GM19240 (cell line): ENCODE measurements around the gene MICOS13.

Experiments used
- DNase-seq: peaks from one replicate; pipeline ENCODE4 v3.0.0; 2011; ENCODE audit warnings: low spot score; ENCODE audit not compliant: insufficient read length

MICOS13 gene

GRCh38 chr19:5667751-5668271 is 12.5 kb downstream of the MICOS13 start:
- no peak for DNase-seq

GRCh38 chr19:5666921-5667610 is 13.2 kb downstream of the MICOS13 start:
- DNase-seq: no peak

- no peak for DNase-seq
Observed at GRCh38 chr19:5665781-5666513, 14.4 kb downstream of the MICOS13 start.

- DNase-seq: no peak
Observed at GRCh38 chr19:5664515-5664914, 15.8 kb downstream of the MICOS13 start.

- DNase-seq: no peak
Observed at GRCh38 chr19:5663904-5664303, 16.4 kb downstream of the MICOS13 start.

GRCh38 chr19:5661483-5661882 is 18.8 kb downstream of the MICOS13 start:
- no peak for DNase-seq

GRCh38 chr19:5655412-5655811 is 24.9 kb downstream of the MICOS13 start:
- DNase-seq: no peak

- no peak for DNase-seq
Observed at GRCh38 chr19:5654931-5655330, 25.4 kb downstream of the MICOS13 start.

GRCh38 chr19:5652261-5652660 is 28.1 kb downstream of the MICOS13 start:
- no peak for DNase-seq

GRCh38 chr19:5651361-5651760 is 29.0 kb downstream of the MICOS13 start:
- DNase-seq: no peak

- DNase-seq: no peak
Observed at GRCh38 chr19:5648464-5648863, 31.9 kb downstream of the MICOS13 start.

- no peak for DNase-seq
Observed at GRCh38 chr19:5646703-5647102, 33.6 kb downstream of the MICOS13 start.

GRCh38 chr19:5645409-5645808 is 34.9 kb downstream of the MICOS13 start:
- no peak for DNase-seq

GRCh38 chr19:5644037-5644436 is 36.3 kb downstream of the MICOS13 start:
- DNase-seq: no peak

GRCh38 chr19:5643060-5643459 is 37.3 kb downstream of the MICOS13 start:
- DNase-seq: no peak

GRCh38 chr19:5642204-5642603 is 38.1 kb downstream of the MICOS13 start:
- DNase-seq: no peak

GRCh38 chr19:5641171-5641570 is 39.1 kb downstream of the MICOS13 start:
- DNase-seq: no peak

- DNase-seq: no peak
Observed at GRCh38 chr19:5637971-5638370, 42.3 kb downstream of the MICOS13 start.

- DNase-seq: no peak
Observed at GRCh38 chr19:5635427-5635826, 44.9 kb downstream of the MICOS13 start.

- no peak for DNase-seq
Observed at GRCh38 chr19:5632657-5633056, 47.7 kb downstream of the MICOS13 start.

- DNase-seq: no peak
Observed at GRCh38 chr19:5632241-5632612, 48.1 kb downstream of the MICOS13 start.

- DNase-seq: no peak
Observed at GRCh38 chr19:5631567-5632240, 48.6 kb downstream of the MICOS13 start.
